ENCODE results near the gene CCHCR1.

The CCHCR1 gene

GRCh38 chr6:31126396-31127175 lies 31.0 kb downstream of the CCHCR1 start:
- no peak for DNase-seq

DNA sequence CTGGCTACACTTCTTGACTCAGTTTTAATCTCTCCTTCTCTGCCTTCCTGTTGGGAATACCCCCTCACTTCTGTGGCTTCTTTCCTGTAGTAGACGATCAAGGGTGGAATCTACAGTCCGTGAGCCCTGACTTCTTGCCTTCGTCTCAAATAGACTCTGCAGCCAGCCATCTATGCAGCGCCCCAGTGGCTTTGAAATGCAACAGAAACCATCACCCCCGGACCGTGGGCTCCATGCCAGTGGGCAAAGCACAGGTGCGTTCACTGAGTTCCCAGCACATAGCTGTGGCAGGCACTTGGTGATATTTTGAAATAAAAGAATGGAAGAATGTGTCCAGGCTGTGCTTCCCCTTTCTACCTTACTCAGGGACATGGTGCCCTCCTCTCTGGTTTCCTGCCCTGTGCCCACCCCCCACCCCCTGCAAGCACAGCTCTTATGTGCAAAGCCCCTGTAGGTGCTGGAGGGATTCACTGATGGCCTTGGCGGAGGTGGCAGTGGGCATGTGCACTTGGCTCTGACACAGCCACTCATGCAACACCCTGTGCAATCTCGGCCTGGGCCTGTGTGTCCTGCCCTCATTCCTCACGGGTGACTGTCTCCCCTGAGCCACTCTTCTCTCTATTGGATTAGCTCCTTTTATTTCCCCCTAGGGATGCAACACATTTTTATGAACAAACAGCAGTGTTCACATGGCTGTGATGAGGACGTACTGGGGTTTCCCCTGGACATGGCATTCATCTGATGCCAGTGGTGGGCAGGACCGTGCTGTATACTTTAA lies 31.8 kb downstream of the CCHCR1 start:
- no peak for DNase-seq

DNA sequence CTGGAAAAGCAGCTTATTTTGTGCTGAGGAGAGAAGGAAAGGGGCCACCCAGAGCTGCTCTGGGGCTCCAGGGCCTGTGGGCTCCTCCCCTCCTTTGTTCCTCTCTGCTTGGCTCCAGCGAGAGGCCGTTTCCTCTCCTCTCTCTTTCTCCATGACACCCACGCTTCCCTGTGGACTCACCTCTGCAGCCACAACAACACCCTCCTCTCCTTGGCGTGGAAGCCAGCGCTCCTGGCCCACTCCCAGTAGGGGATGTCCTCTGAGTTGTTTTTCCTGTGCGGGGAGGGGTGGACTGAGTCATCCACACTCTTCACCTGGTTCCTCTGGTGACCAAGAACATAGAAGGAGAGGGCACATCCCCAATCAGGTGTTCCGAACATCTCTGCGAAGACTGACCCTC lies 32.4 kb downstream of the CCHCR1 start:
- no peak for DNase-seq

GRCh38 chr6:31122791-31123706 lies 34.6 kb downstream of the CCHCR1 start:
- DNase-seq: peak; percentile 61 to 85

DNA sequence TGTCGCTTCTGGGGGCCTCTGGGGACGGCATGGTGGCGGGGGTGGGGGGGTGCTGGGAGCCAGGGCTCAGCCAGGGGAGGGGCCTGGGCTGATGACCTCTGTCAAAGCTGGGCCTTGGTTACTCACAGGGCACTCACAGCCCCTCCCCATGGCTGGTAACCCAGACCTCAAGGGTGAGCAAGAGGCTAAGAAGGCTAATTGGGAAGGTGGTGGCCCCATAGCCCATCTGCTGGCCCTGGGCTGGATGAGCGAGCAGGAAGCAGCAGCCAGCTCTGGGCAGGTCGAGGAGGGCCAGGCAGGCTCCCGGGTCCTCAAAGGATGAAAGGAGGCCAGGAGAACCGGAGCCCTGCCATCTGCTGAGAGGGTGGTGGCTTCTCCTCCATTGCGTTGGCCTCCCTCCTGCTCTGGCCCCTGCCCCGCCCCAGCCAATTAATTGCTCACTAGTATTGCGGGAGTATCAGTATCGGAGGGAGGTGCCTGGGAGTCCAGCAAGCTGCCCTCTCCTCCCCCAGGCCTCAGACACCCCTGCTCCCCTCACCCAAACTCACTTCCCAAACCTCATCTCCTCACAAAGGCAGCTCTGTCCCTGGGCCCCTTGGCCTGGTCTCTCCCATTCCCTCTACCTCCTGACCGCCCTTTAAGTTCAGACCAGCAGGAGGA lies 36.3 kb downstream of the CCHCR1 start:
- no peak for DNase-seq

- no peak for DNase-seq
These were observed 37.3 kb downstream of the CCHCR1 start, which contains the start of gene CDSN for GRCh38 chr6:31120151-31120915. Gene CDSN, minus strand, starts transcription at chr6:31120446. Its CDS starts 27 bp downstream, at chr6:31120419.

- DNase-seq: no peak
These were observed 39.4 kb downstream of the CCHCR1 start for GRCh38 chr6:31118178-31118577.

- DNase-seq: no peak
These were observed 40.8 kb downstream of the CCHCR1 start for GRCh38 chr6:31116661-31117385.

GRCh38 chr6:31115941-31116560 lies 41.6 kb downstream of the CCHCR1 start:
- no peak for DNase-seq

- peak in 1 of 2 experiments; percentile 59 for DNase-seq
These were observed 42.4 kb downstream of the CCHCR1 start for GRCh38 chr6:31114970-31115849.

- DNase-seq: peak; percentile 90 to 91
These were observed 43.1 kb downstream of the CCHCR1 start, which contains the start of gene PSORS1C1 for GRCh38 chr6:31114541-31114878. Gene PSORS1C1, plus strand, starts transcription at chr6:31114800. Its CDS starts 14,833 bp downstream, at chr6:31129633.

DNA sequence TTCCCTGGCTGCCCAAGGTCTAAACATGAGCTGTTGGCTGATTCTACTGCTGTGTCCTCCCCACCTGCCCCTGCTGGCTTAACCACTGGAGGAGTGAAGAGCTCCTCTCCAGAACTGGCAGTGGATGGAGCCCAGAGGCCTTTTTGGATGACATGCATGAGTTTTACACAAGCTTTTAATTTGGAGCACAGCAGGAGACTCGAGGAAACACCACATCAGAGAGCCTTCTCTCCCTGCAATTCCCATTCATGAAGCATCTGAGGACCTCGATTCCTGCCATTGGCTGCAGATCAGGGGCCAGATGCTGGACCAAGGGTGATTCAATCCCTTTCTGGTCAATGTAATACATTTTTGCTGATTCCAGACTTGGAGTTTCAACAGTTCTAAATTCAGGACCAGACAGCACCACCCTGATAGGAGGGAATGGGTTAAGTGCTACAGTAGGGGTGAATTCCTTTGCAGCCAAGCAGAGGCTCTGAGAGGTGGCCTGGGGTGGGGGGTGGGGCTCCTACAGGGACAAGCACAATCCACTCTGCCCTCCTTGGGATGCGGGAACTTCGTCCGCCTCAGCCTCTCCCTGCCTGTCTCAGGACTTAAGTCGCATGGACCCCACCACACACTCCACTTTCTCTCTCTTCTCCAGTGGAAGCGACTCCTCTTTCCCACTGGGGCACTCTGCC lies 43.6 kb downstream of the CCHCR1 start:
- DNase-seq: no peak

GRCh38 chr6:31112478-31112877 lies 45.1 kb downstream of the CCHCR1 start, which contains the start of gene C6orf15:
Gene C6orf15, minus strand, starts transcription at chr6:31112575. Its CDS starts 20 bp downstream, at chr6:31112555.
- DNase-seq: no peak

GRCh38 chr6:31111712-31112111 lies 45.9 kb downstream of the CCHCR1 start:
- DNase-seq: no peak

GRCh38 chr6:31110825-31111582 lies 46.6 kb downstream of the CCHCR1 start:
- no peak for DNase-seq

DNA sequence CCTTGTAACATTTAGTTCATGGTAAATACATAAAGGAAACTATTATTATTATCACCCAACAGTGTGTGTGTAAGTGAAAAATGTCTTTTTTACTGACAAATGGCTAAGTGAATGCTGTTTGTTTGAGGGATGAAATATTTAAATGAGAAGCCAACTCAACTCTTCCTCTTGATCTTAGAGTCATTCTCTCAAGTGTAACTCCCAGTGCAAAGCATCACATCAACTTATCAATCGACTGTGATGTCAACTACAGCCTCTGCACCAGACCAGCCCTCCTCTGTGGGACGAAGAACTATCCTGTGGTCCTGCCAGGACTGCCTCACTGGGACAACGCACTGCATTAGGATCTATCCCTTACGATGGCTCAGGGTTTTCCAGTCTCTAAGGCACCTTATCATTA lies 50.5 kb downstream of the CCHCR1 start:
- DNase-seq: no peak

GRCh38 chr6:31103136-31103535 lies 54.5 kb downstream of the CCHCR1 start:
- no peak for DNase-seq

- DNase-seq: no peak
These were observed 59.1 kb downstream of the CCHCR1 start for GRCh38 chr6:31098449-31098938.

Data from SW 1271 (cell line).